IMR-90 (cell line): ENCODE data around the gene CRYM.

Experiments
- BHLHE40 ChIP-seq: fragments of 150-350 bp; IDR thresholded peaks from 2 replicates; pipeline ENCODE4 v1.6.1; 2016; ENCODE audit warnings: mild to moderate bottlenecking, low read depth, low read length
- CEBPB ChIP-seq: IDR thresholded peaks from 2 replicates; pipeline ENCODE4 v1.6.1; 2012; ENCODE audit warnings: low read depth, low read length, improper control_type of control experiment
- CHD1 ChIP-seq: IDR thresholded peaks from 2 replicates; pipeline ENCODE4 v1.6.1; 2012; ENCODE audit warnings: low read depth, low read length, improper control_type of control experiment
- FOS ChIP-seq: fragments of 150-350 bp; IDR thresholded peaks from 2 replicates; pipeline ENCODE4 v1.6.1; 2016; ENCODE audit warnings: low read depth, low read length
- MAZ ChIP-seq: IDR thresholded peaks from 2 replicates; pipeline ENCODE4 v1.6.1; 2012; ENCODE audit warnings: low read depth, mild to moderate bottlenecking, low read length, improper control_type of control experiment, moderate library complexity, borderline replicate concordance
- POLR2A ChIP-seq: IDR thresholded peaks from 2 replicates; pipeline ENCODE4 v1.6.1; 2012; ENCODE audit warnings: mild to moderate bottlenecking, low read depth, low read length
- RCOR1 ChIP-seq: IDR thresholded peaks from 2 replicates; pipeline ENCODE4 v1.6.1; 2012; ENCODE audit warnings: mild to moderate bottlenecking, low read length, improper control_type of control experiment; ENCODE audit not compliant: insufficient replicate concordance
- RFX5 ChIP-seq: IDR thresholded peaks from 2 replicates; pipeline ENCODE4 v1.8.0; 2012; ENCODE audit warnings: low read depth, mild to moderate bottlenecking, low read length, moderate library complexity
- USF2 ChIP-seq: fragments of 150-350 bp; IDR thresholded peaks from 2 replicates; pipeline ENCODE4 v1.6.1; 2017; ENCODE audit warnings: mild to moderate bottlenecking, antibody characterized with exemption, low read length, low read depth
- TF ChIP-seq, protein P1 (sequence below): conservative IDR thresholded peaks from 2 replicates; pipeline ENCODE4 v1.5.1; 2012; ENCODE audit warnings: mild to moderate bottlenecking, low read depth, low read length, improper control_type of control experiment
- TF ChIP-seq, protein P2 (sequence below): fragments of 150-350 bp; IDR thresholded peaks from 2 replicates; pipeline ENCODE4 v1.6.1; 2016; ENCODE audit warnings: low read depth, mild to moderate bottlenecking, low read length, moderate library complexity, borderline replicate concordance

GRCh38 chr16:21267298-21267697 lies 10.8 kb downstream of the CRYM start:
- TF ChIP-seq, protein P1, sequence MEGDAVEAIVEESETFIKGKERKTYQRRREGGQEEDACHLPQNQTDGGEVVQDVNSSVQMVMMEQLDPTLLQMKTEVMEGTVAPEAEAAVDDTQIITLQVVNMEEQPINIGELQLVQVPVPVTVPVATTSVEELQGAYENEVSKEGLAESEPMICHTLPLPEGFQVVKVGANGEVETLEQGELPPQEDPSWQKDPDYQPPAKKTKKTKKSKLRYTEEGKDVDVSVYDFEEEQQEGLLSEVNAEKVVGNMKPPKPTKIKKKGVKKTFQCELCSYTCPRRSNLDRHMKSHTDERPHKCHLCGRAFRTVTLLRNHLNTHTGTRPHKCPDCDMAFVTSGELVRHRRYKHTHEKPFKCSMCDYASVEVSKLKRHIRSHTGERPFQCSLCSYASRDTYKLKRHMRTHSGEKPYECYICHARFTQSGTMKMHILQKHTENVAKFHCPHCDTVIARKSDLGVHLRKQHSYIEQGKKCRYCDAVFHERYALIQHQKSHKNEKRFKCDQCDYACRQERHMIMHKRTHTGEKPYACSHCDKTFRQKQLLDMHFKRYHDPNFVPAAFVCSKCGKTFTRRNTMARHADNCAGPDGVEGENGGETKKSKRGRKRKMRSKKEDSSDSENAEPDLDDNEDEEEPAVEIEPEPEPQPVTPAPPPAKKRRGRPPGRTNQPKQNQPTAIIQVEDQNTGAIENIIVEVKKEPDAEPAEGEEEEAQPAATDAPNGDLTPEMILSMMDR, result no peak
- no peak for TF ChIP-seq USF2
- TF ChIP-seq POLR2A, result no peak
- no peak for TF ChIP-seq CEBPB
- TF ChIP-seq CHD1, result no peak
- TF ChIP-seq, protein P2, sequence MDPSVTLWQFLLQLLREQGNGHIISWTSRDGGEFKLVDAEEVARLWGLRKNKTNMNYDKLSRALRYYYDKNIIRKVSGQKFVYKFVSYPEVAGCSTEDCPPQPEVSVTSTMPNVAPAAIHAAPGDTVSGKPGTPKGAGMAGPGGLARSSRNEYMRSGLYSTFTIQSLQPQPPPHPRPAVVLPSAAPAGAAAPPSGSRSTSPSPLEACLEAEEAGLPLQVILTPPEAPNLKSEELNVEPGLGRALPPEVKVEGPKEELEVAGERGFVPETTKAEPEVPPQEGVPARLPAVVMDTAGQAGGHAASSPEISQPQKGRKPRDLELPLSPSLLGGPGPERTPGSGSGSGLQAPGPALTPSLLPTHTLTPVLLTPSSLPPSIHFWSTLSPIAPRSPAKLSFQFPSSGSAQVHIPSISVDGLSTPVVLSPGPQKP, result no peak
- TF ChIP-seq BHLHE40, result no peak
- no peak for TF ChIP-seq RCOR1
- TF ChIP-seq FOS, result no peak
- no peak for TF ChIP-seq MAZ
- no peak for TF ChIP-seq RFX5
